Stimulated activated naive CD4-positive, alpha-beta T cell (primary cell): ENCODE measurements around the gene STXBP2.

Experiments
- DNase-seq, 6 experiments: peaks; one replicate each; lab custom pipeline; 2025; lab: John Stamatoyannopoulos, UW

STXBP2 gene

DNA sequence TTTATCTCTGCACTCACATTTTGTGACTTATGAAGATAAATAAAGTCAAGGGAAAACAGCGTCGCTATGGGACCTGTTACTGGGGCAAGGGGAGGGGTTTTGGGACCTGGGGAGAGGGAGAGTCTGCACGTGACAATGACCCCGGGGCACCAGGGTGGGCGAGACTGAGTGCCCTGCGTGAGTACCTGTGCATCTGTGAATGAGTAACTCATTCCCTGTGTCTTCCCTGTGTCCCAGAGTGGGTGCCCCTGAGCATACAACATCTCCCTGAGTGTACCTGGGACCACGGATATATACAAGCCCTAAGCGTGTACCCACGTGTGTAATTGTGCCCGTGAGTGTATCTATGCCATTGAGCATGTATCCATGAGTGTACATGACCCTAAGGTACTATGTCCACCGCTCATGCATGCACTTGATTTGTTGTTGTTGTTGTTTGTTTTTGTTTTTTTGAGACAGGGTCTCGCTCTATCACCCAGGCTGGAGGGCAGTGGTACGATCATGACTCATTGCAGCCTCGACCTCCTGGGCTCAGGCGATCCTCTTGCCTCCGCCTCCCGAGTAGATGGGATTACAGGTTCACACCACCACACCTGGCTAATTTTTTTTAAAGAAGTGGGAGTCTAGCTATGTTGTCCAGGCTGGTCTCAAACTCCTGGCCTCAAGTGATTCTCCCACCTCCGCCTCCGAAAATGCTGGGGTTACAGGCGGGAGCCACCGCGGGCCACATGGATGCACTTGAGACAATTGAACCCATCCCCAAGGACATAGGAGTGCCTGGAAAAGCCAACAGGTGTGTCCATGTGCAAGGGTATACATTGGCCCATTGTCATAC, 43.1 kb downstream of the STXBP2 start:
- no peak for DNase-seq

DNA sequence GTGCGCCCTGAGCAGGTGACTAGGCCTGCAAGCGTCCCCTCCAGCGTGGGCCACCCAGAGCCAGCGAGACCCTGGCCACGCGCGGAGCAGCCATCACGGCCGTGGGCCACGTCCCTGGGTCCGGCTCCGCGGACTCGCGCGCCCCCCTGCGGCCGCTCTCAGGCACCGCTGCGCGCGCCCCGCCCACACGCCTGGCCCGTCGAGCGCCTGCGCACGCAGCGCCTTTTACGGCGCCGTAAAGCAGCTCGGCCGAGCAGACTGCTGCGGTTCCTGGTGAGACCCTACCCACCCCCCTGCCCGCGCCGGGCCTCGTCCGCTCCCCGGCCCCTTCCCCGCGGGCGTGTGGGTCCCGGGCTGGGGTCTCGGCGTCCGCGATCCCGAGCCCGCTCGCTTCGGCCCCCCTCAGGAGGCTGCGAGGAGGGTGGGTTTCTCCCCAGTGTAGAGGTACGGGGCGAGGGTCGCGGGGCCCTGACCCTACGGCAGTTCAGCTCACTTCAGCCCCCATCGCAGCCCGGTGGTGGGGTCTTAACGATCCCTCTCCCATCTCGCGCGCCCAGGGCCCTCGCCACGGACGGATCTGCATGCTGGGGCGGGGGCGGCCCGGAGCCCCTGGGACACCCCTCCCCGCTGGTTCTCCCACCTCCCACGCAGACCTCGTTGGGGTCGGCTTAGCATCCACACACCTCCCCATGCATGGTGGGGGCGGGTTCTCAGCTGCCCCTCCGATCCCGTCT, 43.9 kb downstream of the STXBP2 start, which contains the start of gene TRAPPC5:
Gene TRAPPC5 (plus strand): TSS at position 228 of the 734 bp plus-strand sequence. CDS start 1,421 bp downstream, outside the sequence.
- DNase-seq, result peak; percentile 71 to 90 (median 82)

DNA sequence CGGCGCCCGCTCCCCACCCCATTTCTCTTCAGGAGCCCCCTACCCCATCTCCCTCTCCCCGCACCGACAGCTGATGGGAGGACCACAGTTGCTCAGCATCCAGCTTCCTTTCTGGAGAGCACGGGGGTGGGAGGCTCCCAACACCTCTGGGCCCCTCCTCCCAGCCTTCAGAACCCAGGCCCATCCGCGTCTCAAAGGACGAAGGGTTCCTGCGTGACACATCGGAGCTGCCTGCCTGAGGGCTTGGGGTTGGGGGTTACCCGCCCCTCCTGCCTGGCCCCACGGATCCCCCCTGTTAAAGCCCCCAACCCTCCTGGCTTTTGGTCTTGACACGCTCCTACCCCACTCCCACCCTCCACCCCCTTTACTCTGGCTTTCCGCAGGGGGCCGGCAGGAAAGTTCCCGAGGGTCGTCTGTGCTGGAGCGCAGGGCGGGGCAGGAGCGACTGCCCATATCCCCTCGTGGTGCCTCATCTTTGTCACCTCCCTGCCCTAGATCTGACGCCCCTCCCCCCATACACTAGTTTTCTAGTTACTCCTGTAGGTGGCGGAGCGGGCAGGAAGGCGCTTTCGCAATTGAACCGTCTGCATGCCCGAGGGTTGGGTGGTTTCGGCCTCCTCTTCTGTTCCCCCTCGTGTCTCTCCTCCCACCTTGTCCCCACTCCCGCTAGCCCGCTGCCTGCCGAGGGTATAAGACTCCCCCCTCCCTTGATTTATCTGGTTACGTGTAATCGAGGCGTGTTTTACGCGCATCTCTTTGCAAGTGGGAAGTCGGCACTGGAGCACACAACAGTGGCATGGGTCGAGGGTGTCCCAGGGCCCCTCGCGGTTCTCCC, 44.6 kb downstream of the STXBP2 start:
- DNase-seq, result peak; percentile 69 to 86 (median 80)

DNA sequence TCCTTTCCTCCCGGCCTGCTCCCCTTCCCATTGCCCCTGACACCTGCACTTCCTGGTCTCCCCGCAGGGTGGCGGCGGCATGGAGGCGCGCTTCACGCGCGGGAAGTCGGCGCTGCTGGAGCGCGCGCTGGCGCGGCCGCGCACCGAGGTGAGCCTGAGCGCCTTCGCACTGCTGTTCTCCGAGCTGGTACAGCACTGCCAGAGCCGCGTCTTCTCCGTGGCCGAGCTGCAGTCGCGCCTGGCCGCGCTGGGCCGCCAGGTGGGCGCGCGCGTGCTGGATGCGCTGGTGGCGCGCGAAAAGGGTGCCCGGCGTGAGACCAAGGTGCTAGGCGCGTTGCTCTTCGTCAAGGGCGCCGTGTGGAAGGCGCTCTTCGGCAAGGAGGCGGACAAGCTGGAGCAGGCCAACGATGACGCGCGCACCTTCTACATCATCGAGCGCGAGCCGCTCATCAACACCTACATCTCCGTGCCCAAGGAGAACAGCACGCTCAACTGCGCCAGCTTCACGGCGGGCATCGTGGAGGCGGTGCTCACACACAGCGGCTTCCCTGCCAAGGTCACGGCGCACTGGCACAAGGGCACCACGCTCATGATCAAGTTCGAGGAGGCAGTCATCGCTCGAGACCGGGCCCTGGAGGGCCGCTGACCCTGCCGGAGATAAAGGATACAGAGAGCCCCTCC, 45.4 kb downstream of the STXBP2 start:
- no peak for DNase-seq

GRCh38 chr19:7685546-7686445, 48.9 kb downstream of the STXBP2 start:
- no peak for DNase-seq

- no peak for DNase-seq
Observed at GRCh38 chr19:7687177-7687576, 50.3 kb downstream of the STXBP2 start.

DNA sequence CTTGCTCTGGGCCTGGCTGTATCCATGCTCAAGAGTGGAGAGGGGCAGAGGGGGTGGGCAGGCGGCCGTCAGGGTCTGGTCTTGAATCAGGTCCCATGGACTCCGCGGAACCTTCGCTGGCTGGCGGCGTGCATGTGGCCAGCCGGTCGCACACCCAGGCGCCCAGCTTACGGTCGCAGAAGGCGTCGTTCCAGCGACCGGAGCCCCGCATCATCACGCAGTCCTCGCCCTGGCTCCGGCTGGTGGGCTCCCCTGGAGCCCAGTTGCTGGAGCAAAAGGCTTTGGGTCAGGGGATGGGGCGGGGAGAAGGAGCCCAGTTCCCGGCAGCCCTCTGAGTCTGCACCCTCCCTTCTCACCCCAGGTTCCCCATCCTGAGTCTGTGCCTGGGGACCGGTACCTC, 52.3 kb downstream of the STXBP2 start:
- no peak for DNase-seq

DNA sequence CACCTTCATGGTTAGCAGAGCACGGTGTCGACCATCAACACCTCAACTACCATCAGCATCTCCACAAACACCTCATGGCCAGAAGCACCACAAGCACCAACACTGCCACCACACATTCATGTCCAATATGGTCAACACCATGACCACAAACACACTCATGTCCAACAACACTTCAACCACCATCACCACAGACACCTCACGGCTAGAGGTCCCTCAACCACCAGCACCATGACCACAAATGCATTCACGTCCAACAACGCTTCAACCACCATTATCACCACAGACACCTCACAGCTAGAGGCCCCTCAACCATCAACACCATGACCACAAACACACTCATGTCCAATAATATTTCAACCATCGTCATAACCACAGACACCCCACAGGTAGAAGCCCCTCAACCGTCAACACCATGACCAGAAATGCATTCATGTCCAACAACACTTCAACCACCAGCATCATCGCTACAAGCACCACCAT, 53.9 kb downstream of the STXBP2 start:
- DNase-seq, result no peak

DNA sequence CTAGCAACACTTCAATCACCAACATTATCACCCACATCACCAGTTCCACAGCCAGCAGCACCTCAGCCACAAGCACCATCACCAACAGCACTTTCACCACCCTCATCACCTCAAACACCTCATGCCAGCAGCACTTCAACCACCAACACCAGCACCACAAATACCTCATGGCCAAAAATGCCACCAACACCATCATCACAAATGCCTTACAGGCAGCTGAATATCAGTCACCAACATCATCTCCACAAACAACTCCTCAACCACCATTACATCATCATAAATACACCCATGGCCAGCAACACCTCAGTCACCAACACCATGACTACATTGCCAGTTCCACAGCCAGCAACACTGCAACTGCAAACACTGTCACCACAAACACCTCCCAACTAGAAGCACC, 54.6 kb downstream of the STXBP2 start:
- DNase-seq, result no peak

DNA sequence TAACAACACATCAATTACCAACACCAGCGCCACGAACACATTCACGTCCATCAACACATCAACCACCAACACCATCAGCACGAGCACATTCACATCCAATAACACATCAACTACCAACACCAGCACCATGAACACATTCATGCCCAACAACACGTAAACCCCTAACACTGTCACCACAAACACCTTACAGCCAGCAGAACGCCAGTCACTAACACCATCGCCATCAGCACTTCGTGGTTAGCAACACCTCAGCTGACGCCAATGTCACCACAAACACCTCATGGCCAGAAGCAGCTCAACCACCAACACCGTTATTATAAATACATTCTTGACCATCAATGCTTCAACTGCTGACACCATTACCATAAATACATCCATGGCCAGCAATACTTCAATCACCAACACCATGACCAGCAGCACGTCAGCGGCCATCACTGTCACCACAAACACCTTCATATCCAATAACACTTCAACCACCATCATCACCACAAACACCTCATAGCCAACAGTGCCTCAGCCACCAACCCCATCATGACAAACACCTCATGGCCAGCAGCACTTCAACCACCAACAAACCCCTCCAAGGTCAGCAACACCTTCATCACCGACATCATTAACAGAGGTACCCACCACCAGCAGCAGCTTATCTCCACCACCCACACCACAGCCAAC, 55.6 kb downstream of the STXBP2 start:
- no peak for DNase-seq

DNA sequence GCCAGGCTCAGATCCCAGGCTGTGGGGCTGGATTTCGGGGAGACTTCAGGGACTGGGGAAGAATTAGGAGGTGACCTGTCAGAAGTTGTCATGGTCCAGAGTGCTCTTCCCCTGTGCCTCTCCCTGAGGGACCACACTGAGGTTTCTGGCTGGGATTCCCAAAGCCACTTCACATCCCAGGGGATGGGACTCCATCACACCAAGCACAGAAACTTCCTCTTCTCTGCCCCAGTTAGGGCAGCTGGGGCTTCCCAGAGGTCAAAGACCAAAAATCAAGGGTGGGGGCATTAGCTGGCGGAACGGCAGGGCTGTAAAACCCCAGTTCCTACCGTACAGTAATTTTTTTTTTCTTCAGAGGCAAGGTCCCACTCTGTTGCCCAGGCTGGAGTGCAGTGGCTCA, 57.6 kb downstream of the STXBP2 start:
- DNase-seq, result no peak
